Caco-2 (cell line): ENCODE data around the gene ADGRF3. TPM values are rescaled to one million over a fixed set of nuclear protein-coding genes. Genes with fewer than 3 reads are reported as not detected.

Source experiments
- Bru-seq: library from RNA; stranded (reverse); fragments of 400-500 nt; gene quantifications from one replicate; lab custom pipeline; 2021; lab: Mats Ljungman, UMichigan
- BruChase-seq, 2 experiments: library from RNA; stranded (reverse); fragments of 400-500 nt; gene quantifications; one replicate each; lab custom pipeline; 2021; lab: Mats Ljungman, UMichigan
- BruUV-seq: library from RNA; stranded (reverse); fragments of 400-500 nt; replicated peaks from 2 replicates; lab custom pipeline; 2021; lab: Mats Ljungman, UMichigan
- CTCF ChIA-PET: fragments of 300-600 bp; sonication (Branson Sonifier 250); formaldehyde crosslinking; loops from one replicate; lab custom pipeline; 2022; ENCODE audit warnings: antibody characterized with exemption; lab: Charles Lee
- POLR2A ChIA-PET: fragments of 300-600 bp; sonication (Branson Sonifier 250); formaldehyde crosslinking; loops from one replicate; lab custom pipeline; 2022; ENCODE audit warnings: antibody characterized with exemption; lab: Charles Lee
- DNase-seq, 2 experiments: peaks; one replicate each; pipeline versions ENCODE4 v3.0.0 to v3.0.0-alpha.2; 2020 to 2022
- H3K27me3 ChIP-seq: replicated peaks from 2 replicates; pipeline ENCODE4 v1.6.0; 2011; ENCODE audit warnings: low read length; ENCODE audit not compliant: control insufficient read depth, insufficient read depth
- H3K36me3 ChIP-seq: 2 replicates; pipeline ENCODE4 v1.5.1; 2011; ENCODE audit warnings: low read length; ENCODE audit not compliant: control insufficient read depth, insufficient read depth
- H3K4me1 ChIP-seq: fragments of 250-450 bp; sonication (Bioruptor Pico); 2 replicates; pipeline ENCODE4 v1.5.1; 2020; ENCODE audit warnings: mild to moderate bottlenecking
- H3K4me3 ChIP-seq: 2 replicates; pipeline ENCODE4 v1.5.1; 2011; ENCODE audit warnings: low read depth, mild to moderate bottlenecking, control low read depth, low read length
- H3K9me3 ChIP-seq: fragments of 250-450 bp; sonication (Bioruptor Pico); 2 replicates; pipeline ENCODE4 v1.5.1; 2020; ENCODE audit warnings: mild to moderate bottlenecking, moderate library complexity
- H3K27ac Mint-ChIP-seq: one replicate; pipeline ENCODE4 v1.8.0; 2022; ENCODE audit warnings: mixed read lengths; ENCODE audit not compliant: unreplicated experiment
- H3K27me3 Mint-ChIP-seq: one replicate; pipeline ENCODE4 v1.8.0; 2022; ENCODE audit warnings: mixed read lengths; ENCODE audit not compliant: insufficient read depth, unreplicated experiment
- H3K36me3 Mint-ChIP-seq: one replicate; pipeline ENCODE4 v1.8.0; 2022; ENCODE audit warnings: mild to moderate bottlenecking, mixed read lengths; ENCODE audit not compliant: insufficient read depth, unreplicated experiment
- H3K4me1 Mint-ChIP-seq: one replicate; pipeline ENCODE4 v1.8.0; 2022; ENCODE audit warnings: low read depth, mixed read lengths; ENCODE audit not compliant: unreplicated experiment
- H3K4me3 Mint-ChIP-seq: one replicate; pipeline ENCODE4 v1.8.0; 2022; ENCODE audit warnings: mild to moderate bottlenecking, moderate library complexity, mixed read lengths; ENCODE audit not compliant: unreplicated experiment
- H3K9me3 Mint-ChIP-seq: one replicate; pipeline ENCODE4 v1.8.0; 2022; ENCODE audit warnings: mixed read lengths; ENCODE audit not compliant: unreplicated experiment
- CTCF ChIP-seq, 2 experiments: fragments of 200-600 bp in 1 of 2; IDR thresholded peaks; 1 replicate in 1 of 2; 2 replicates in 1 of 2; pipeline versions ENCODE4 v1.5.1 to v1.8.0; 2011 to 2022; ENCODE audit warnings: antibody characterized with exemption in 1 of 2, control low read depth in 1 of 2, inconsistent platforms in 1 of 2, low read depth in 1 of 2, low read length in 1 of 2, mild to moderate bottlenecking in 1 of 2, moderate library complexity in 1 of 2; ENCODE audit not compliant: insufficient read depth in 1 of 2, severe bottlenecking in 1 of 2, unreplicated experiment in 1 of 2
- intact Hi-C: fragments of 100-400 bp; cut with micrococcal nuclease; formaldehyde crosslinking; loops from one replicate; pipeline ENCODE4 v1.10.0; 2022; ENCODE audit not compliant: unreplicated experiment
- long read RNA-seq: library from polyadenylated mRNA; stranded (forward); transcript quantifications from one replicate; pipeline ENCODE4 v2.0.0, GENCODE V29; 2022
- total RNA-seq: library from RNA; stranded (reverse); gene quantifications from 2 replicates; pipeline ENCODE4 v1.2.3, GENCODE V29; 2022

ADGRF3 gene
- 0.09 and 0.18 TPM in 2 replicates for total RNA-seq
- Bru-seq, nascent RNA, result percentile 41 among the genes with signal in this experiment
- percentile 30 among the genes with signal in this experiment for BruChase-seq, experiment 1, labeled RNA remaining after a 2-hour chase
- BruChase-seq, experiment 2, labeled RNA remaining after a 6-hour chase, result percentile 30 among the genes with signal in this experiment
- long read RNA-seq, partial matches to known transcripts, result 0 of 2 reads
- long read RNA-seq, other reads (novel, unspliced or antisense), result 2 of 2 reads

DNA sequence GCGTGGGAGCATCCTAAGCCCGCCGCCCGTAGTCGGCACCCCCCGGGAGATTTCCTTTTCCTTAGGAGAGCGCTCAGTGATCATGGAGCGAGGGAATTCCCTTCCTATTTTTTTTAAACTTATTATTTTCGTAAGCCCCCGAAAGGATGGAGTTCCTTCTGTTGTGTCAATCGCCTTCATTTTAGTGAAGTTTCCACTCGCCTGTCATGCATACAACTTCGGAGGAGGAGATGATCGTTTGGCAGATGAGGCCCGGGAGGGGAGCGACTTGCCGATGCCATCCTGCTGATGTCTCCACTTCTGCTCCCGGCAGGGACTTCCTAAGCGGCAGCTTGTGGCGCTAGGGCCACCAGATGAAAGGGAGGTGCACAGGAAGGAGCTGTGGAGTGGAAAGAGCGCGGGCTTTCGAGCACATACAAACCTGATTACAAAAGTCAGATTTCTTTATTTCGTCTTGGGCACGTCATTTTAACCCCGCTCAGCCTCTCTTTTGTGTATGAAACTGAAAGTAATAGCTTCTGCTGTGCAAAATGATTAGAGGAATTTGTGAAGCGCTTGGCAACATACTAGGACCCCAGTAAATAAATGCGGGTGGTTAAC lies at the start of gene ADGRF3:
Gene ADGRF3, minus strand, starts transcription at position 336 of the 600 bp plus-strand sequence. CDS start 555 bp downstream, outside the sequence.
- Mint-ChIP-seq H3K36me3 (peaks cover 36% of the 10 kb centered on the region), H3K4me1 (peaks cover 25% of the 10 kb centered on the region), H3K9me3 (no peaks in the 10 kb centered on the region), H3K4me3 (peak within 1 kb of the TSS; percentile 100), H3K27me3 (no peaks in the 10 kb centered on the region), H3K27ac (peak within 1 kb of the TSS; percentile 100)
- no peaks in the 10 kb centered on the region for H3K9me3 ChIP-seq
- H3K4me3 ChIP-seq, result peak within 1 kb of the TSS; percentile 66
- CTCF ChIA-PET, result no interaction called here
- POLR2A ChIA-PET, result interaction anchor here (0.6 to 1.3 kb wide), 2 partner anchors 102 to 105 kb away, joined by 3 to 11 read pairs; partner anchors contain the start of genes HADHA and HADHB
- peaks cover 21% of the 10 kb centered on the region; the same call in 1 of the 2 replicates for H3K4me1 ChIP-seq
- TF ChIP-seq CTCF (IDR thresholded peaks at IDR 0.05; ENCODE audit: insufficient read depth in 1 of 2, low read depth in 1 of 2, low read length in 1 of 2, severe bottlenecking in 1 of 2, unreplicated experiment in 1 of 2), result peak in 1 of 2 experiments; percentile 11
- peak; percentile 63 to 69 for DNase-seq
- H3K36me3 ChIP-seq, result no peaks in the 10 kb centered on the region; the same call in 1 of the 2 replicates
- intact Hi-C loops, result loop anchor here (2.0 to 10.0 kb wide), 2 partner anchors 102 to 472 kb away; partner anchors contain the start of genes ASXL2, HADHA and HADHB
- H3K27me3 ChIP-seq, result no peaks in the 10 kb centered on the region
- no TSS peak for BruUV-seq

GRCh38 chr2:26395394-26395793 lies 48.8 kb upstream of the ADGRF3 start:
- H3K36me3 ChIP-seq, result no peaks in the 10 kb centered on the region
- no peaks in the 10 kb centered on the region for H3K4me1 ChIP-seq
- no TSS peak for BruUV-seq
- DNase-seq, result peak in 1 of 2 experiments; percentile 21
- intact Hi-C loops, result loop anchor here (2.0 kb wide), 1 partner anchor 73 kb away; no protein-coding TSS in a partner anchor
- CTCF ChIA-PET, result interaction anchor here (0.6 to 1.0 kb wide), 3 partner anchors 35 to 74 kb away, joined by 3 to 5 read pairs (median 3); no protein-coding TSS in a partner anchor
- H3K36me3 Mint-ChIP-seq, result peaks cover 38% of the 10 kb centered on the region
- H3K27me3 ChIP-seq, result no peaks in the 10 kb centered on the region
- no peaks in the 10 kb centered on the region for H3K9me3 Mint-ChIP-seq
- POLR2A ChIA-PET, result no interaction called here
- no peak overlapping the region for H3K27ac Mint-ChIP-seq
- no peaks in the 10 kb centered on the region for H3K9me3 ChIP-seq
- H3K4me3 Mint-ChIP-seq, result no peak overlapping the region
- peak in 1 of 2 experiments; percentile 37 for TF ChIP-seq CTCF (IDR thresholded peaks at IDR 0.05; ENCODE audit: insufficient read depth in 1 of 2, low read depth in 1 of 2, low read length in 1 of 2, severe bottlenecking in 1 of 2, unreplicated experiment in 1 of 2)
- H3K27me3 Mint-ChIP-seq, result no peaks in the 10 kb centered on the region
- H3K4me1 Mint-ChIP-seq, result no peaks in the 10 kb centered on the region
- no peak overlapping the region for H3K4me3 ChIP-seq

DNA sequence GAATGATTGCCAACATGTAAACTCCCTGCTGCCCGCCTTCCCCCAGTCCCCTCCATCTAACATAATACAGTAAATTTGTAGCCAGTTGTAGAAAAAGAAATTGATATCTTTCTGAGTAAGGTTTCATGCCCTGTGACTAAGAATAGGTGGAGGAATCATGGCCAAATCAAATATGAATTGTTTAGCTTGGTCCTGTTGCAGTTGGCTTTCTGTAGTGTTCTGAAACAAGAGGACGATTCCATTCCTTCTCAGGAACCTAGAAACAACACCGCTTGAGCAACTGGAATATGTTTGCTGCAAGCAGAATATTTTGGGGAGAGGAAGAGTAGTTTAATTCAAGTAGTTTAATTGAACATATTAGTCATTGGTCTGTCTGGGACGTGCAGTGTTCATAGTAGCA lies 48.1 kb upstream of the ADGRF3 start:
- DNase-seq, result no peak
- Mint-ChIP-seq H3K4me1 (no peaks in the 10 kb centered on the region), H3K27ac (no peak overlapping the region), H3K4me3 (no peak overlapping the region), H3K36me3 (peaks cover 45% of the 10 kb centered on the region), H3K27me3 (no peaks in the 10 kb centered on the region), H3K9me3 (no peaks in the 10 kb centered on the region)
- BruUV-seq, result no TSS peak
- Histone ChIP-seq H3K4me3 (no peak overlapping the region), H3K36me3 (no peaks in the 10 kb centered on the region), H3K9me3 (no peaks in the 10 kb centered on the region), H3K4me1 (no peaks in the 10 kb centered on the region), H3K27me3 (no peaks in the 10 kb centered on the region)
- ChIA-PET POLR2A (no interaction called here), CTCF (no interaction called here)
- intact Hi-C loops, result loop anchor here (2.0 kb wide), 1 partner anchor 74 kb away; no protein-coding TSS in a partner anchor
- no peak for TF ChIP-seq CTCF (IDR thresholded peaks at IDR 0.05; ENCODE audit: insufficient read depth in 1 of 2, low read depth in 1 of 2, low read length in 1 of 2, severe bottlenecking in 1 of 2, unreplicated experiment in 1 of 2)
